GM13976 (cell line): ENCODE results near the gene COL16A1.

Source experiments
- DNase-seq: peaks from one replicate; pipeline ENCODE4 v3.0.0; 2012; ENCODE audit warnings: low spot score
- in situ Hi-C: fragments of 300-500 bp; cut with MboI; formaldehyde crosslinking; loops from one replicate; pipeline ENCODE4 v1.12.0; 2022; ENCODE audit warnings: low sequenced_read_pairs, mixed read lengths, inconsistent platforms; ENCODE audit not compliant: unreplicated experiment
- TF ChIP-seq, protein P1 (sequence below): IDR thresholded peaks from 2 replicates; pipeline ENCODE4 v1.5.1; 2012; ENCODE audit warnings: borderline replicate concordance, mild to moderate bottlenecking; ENCODE audit not compliant: insufficient read depth; ENCODE audit errors: extremely low read depth, missing control alignments, control extremely low read depth

Gene COL16A1

DNA sequence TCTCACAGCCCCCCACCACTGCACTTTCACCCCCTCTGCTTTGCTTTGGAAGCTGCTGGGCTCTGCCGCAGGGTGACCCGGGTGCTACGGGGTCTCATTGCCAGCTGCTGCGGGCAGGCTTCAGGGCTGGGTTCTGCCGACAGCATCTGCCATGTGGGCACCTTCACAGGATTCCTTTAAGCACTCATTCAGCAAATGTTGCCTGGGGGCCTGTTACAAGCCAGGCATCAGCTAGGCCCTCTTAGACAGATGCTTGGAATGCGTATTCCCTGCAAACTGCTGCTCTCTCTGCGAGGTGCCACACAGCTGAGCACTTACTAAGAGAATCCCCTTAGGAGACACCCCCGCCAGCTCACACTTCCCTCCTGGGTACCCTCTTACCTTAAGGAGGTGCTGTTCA is 29.2 kb downstream of the COL16A1 start:
- in situ Hi-C loops: loop anchor here (25.0 kb wide), 1 partner anchor 288 kb away; no protein-coding TSS in a partner anchor
- TF ChIP-seq, protein P1, sequence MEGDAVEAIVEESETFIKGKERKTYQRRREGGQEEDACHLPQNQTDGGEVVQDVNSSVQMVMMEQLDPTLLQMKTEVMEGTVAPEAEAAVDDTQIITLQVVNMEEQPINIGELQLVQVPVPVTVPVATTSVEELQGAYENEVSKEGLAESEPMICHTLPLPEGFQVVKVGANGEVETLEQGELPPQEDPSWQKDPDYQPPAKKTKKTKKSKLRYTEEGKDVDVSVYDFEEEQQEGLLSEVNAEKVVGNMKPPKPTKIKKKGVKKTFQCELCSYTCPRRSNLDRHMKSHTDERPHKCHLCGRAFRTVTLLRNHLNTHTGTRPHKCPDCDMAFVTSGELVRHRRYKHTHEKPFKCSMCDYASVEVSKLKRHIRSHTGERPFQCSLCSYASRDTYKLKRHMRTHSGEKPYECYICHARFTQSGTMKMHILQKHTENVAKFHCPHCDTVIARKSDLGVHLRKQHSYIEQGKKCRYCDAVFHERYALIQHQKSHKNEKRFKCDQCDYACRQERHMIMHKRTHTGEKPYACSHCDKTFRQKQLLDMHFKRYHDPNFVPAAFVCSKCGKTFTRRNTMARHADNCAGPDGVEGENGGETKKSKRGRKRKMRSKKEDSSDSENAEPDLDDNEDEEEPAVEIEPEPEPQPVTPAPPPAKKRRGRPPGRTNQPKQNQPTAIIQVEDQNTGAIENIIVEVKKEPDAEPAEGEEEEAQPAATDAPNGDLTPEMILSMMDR: no peak
- DNase-seq: no peak

DNA sequence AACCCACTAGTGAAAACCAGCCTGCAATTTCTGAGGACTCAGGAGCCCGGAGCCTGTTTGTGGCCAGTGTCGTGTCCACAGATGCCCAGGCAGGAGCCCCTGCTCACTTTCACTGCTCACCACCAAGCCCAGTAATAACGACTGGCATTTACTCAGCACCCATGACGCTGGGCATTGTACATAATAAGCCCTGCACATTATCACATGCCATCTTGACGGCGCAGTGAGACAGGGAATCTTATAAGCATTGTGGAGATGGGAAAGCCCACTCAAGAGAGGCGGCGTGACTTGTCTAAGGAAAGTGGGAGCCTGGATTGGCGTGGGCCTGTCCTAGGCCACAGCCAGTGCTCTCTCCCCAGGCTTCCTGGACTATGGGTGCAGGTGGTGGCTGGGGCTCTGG is 30.4 kb downstream of the COL16A1 start:
- in situ Hi-C loops: loop anchor here (25.0 kb wide), 1 partner anchor 289 kb away; no protein-coding TSS in a partner anchor
- DNase-seq: no peak
- TF ChIP-seq, protein P1: no peak

DNA sequence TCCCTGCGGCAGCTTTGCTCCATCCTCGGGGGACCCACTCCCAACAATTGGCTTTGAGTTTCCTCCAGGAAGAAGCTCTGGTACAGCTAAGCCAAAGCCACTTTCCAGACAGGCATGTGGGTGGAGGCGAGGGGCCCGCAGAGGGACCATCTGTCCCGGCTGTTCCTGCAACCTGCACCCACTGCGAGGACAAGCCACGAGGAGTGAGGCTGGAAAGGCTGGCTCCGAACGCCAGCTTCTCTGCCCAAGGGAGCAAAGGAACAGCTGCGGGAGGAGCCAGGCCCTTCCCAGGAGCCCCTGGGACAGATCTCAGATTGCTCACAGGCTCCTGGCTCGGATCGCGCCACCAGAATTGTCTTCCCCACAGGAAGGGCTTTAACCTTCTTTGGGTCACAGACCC is 30.8 kb downstream of the COL16A1 start:
- in situ Hi-C loops: loop anchor here (25.0 kb wide), 1 partner anchor 289 kb away; no protein-coding TSS in a partner anchor
- DNase-seq: no peak
- TF ChIP-seq, protein P1: no peak

DNA sequence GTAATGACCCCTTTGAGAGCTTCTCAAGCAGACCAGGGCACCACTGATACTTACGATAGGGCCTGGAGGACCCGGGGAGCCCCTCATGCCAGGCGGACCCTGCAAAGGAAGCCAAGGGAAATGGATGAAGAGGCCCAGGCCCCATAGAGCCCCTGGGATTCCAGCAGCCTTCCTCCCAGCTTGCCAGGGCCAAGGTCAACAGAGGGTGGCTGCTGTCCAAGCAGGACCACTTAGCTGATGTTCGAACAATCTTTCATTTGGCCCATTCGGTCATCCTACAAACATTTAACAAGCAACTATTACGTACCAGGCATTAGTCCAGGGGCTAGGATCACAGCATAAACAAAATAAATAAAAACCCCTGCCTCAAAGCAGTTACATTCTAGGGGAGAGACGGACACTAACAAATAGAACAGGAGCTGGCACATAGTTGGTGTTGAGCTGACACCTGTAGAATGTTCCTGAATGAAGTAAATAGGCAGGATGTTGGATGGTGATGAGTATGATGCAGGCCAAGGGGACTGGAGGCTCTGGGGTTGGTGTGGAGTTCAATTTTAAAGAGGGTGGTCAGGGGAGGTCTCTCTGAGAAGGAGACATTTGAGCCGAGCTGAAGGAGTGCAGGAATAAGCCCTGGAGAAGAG is 32.1 kb downstream of the COL16A1 start:
- no peak for DNase-seq
- in situ Hi-C loops: loop anchor here (25.0 kb wide), 1 partner anchor 291 kb away; no protein-coding TSS in a partner anchor

DNA sequence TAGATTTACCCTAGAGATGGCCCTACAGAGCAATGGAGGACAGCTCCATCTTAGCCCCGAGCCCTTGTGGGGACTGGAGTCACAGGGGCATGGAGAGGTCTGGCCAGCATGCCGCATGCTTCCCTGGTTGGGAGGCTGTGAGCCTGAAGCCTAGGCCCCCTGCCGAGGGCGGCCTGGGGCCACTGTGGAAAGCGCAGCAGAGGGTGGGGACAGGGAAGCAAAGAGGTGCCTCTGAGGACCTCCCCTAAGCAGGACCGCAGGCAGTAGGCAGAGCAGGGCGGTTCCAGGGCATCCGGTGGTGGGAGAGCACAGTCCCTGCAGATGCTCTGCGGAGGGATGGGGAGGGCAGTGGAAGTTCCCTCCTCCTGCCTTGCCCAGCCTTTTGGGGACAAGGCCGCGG is 32.7 kb downstream of the COL16A1 start:
- TF ChIP-seq, protein P1: no peak
- DNase-seq: no peak
- in situ Hi-C loops: loop anchor here (25.0 kb wide), 1 partner anchor 291 kb away; no protein-coding TSS in a partner anchor

More for the DNA sequence above, 32.1 kb downstream of the COL16A1 start:
- TF ChIP-seq, protein P1: no peak

DNA sequence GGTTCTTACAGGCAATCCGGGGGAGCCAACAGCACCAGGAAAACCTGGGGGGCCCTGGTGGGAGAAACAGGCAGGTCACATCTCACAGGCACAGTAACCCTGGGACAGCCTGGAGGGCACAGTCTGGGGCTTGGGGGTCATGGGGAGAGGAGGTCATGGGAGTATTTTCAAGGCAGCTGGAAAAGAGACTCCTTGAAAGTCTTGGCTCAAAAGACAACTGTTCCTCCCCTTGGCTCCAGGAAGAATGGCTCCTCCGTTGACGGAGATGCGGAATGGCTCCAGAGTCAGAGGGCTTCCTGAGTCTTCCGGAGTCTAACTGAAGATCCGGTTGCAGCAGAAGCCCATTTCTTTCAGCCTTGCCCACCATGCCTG is 33.2 kb downstream of the COL16A1 start:
- in situ Hi-C loops: loop anchor here (25.0 kb wide), 1 partner anchor 292 kb away; no protein-coding TSS in a partner anchor
- TF ChIP-seq, protein P1: no peak

More for the DNA sequence above, 33.2 kb downstream of the COL16A1 start:
- no peak for DNase-seq
